ENCODE data around the gene KCNK7.

The KCNK7 gene

DNA sequence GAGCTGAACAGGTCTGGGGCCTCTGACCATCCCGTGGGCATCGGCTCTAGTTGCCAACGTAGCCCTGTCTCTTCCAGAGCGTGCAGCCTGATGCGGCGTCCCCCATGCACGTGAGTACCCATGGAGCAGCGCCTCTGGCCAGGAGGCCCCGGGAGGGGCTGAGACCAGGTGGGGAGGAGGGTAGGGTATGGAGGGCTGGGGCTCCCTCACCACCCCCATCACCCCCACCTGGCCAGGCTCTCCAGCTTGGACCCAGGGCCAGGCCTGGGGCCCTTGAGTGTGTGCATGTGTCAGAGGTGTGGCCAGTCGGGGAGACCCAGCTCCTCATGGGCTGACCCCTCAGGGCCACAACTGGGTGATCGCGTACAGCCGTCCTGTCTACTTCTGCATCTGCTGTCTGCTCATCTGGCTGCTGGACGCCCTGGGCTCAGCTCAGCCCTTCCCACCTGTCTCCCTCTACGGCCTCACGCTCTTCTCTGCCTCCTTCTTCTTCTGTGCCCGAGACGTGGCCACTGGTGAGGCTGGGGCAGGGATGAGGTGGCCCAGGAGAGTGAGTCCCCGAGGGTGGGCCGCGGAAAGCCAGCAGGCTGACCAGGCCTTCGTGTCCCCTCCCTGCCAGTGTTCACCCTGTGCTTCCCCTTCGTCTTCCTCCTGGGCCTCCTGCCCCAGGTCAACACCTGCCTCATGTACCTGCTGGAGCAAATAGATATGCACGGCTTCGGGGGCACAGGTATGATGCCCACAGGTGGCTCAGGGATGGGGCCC is 28.4 kb upstream of the KCNK7 start:
- H3K9me3 ChIP-seq: no peaks in the 10 kb centered on the region
- H3K4me3 ChIP-seq (ENCODE audit: low read depth in 1 of 2, low read length in 1 of 2): no peak overlapping the region
- no peak overlapping the region for H3K27ac ChIP-seq
- H3K27me3 ChIP-seq: no peaks in the 10 kb centered on the region
- H3K36me3 ChIP-seq: peaks cover 99% of the 10 kb centered on the region
- TF ChIP-seq, protein P1, sequence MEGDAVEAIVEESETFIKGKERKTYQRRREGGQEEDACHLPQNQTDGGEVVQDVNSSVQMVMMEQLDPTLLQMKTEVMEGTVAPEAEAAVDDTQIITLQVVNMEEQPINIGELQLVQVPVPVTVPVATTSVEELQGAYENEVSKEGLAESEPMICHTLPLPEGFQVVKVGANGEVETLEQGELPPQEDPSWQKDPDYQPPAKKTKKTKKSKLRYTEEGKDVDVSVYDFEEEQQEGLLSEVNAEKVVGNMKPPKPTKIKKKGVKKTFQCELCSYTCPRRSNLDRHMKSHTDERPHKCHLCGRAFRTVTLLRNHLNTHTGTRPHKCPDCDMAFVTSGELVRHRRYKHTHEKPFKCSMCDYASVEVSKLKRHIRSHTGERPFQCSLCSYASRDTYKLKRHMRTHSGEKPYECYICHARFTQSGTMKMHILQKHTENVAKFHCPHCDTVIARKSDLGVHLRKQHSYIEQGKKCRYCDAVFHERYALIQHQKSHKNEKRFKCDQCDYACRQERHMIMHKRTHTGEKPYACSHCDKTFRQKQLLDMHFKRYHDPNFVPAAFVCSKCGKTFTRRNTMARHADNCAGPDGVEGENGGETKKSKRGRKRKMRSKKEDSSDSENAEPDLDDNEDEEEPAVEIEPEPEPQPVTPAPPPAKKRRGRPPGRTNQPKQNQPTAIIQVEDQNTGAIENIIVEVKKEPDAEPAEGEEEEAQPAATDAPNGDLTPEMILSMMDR (IDR thresholded peaks at IDR 0.05): no peak
- H3K4me1 ChIP-seq (ENCODE audit: control insufficient read depth in 1 of 2, insufficient read depth in 1 of 2, low read depth in 1 of 2, low read length in 1 of 2): peaks cover 3 to 6% of the 10 kb centered on the region in 2 experiments

DNA sequence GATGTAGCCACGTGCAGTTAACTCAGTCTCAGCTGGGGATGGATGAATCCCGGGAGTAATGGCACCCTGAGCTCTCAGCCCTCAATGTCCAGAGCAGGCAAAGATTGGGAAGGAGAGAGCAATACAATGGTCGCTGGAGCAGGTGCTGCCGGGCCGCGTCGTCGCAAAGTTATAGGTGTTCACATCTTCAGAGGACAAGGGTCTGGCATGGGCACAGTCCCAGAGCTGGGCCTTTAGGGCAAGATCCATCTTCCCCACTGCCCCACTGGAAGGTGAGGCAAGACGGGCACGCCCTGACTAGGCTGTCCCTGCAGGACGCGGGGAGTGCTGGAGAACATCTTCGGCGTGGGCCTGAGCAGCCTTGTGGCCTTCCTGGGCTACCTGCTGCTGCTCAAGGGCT is 27.6 kb upstream of the KCNK7 start:
- Histone ChIP-seq H3K27me3 (no peaks in the 10 kb centered on the region), H3K27ac (no peak overlapping the region), H3K4me1 (ENCODE audit: control insufficient read depth in 1 of 2, insufficient read depth in 1 of 2, low read depth in 1 of 2, low read length in 1 of 2) (peaks cover 3 to 6% of the 10 kb centered on the region in 2 experiments)

DNA sequence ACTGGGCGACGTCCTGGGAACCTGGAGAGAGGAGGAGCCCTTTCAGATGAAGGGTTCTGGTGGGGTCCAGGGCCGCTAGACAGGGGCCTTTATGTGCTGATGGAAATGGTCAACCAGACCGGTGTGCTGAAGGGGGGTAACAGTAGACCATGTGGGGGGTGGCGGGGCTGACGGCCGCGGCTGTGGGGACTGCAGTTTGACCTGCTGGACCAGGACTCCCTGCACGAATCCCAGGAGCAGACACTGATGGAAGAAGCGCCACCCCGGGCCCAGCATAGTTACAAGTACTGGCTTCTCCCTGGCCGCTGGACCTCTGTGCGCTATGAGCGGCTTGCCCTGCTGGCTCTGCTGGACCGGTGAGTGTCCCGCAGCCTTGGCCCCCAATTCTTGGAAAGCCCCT is 26.4 kb upstream of the KCNK7 start:
- H3K27me3 ChIP-seq: no peaks in the 10 kb centered on the region
- peaks cover 99% of the 10 kb centered on the region for H3K36me3 ChIP-seq
- no peaks in the 10 kb centered on the region for H3K9me3 ChIP-seq
- H3K27ac ChIP-seq: no peak overlapping the region
- TF ChIP-seq, protein P1 (IDR thresholded peaks at IDR 0.05): no peak
- peaks cover 6 to 11% of the 10 kb centered on the region in 2 experiments for H3K4me1 ChIP-seq (ENCODE audit: control insufficient read depth in 1 of 2, insufficient read depth in 1 of 2, low read depth in 1 of 2, low read length in 1 of 2)
- no peak overlapping the region for H3K4me3 ChIP-seq (ENCODE audit: low read depth in 1 of 2, low read length in 1 of 2)

More for the DNA sequence above, 27.6 kb upstream of the KCNK7 start:
- TF ChIP-seq, protein P1 (IDR thresholded peaks at IDR 0.05): no peak
- no peak overlapping the region for H3K4me3 ChIP-seq (ENCODE audit: low read depth in 1 of 2, low read length in 1 of 2)
- peaks cover 99% of the 10 kb centered on the region for H3K36me3 ChIP-seq
- no peaks in the 10 kb centered on the region for H3K9me3 ChIP-seq

DNA sequence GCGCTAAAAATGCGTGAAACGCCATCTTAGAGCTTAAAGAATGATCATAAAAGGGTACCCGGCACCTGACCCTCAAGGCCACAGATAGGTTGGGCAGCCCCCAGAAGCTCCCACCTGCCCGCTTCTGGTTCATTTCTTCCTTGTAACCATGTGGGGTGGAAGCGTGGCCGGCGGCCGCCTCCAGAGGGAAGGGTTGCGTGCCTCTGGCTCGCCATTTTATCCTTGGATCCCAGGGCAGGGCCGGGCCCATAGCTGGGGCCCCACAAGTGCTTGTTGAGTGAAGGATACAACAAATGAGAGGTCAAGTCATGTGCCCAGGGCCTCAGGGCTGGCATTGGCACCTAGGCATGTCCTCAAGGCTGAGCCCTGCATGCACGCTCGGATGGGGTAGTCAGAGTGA is 25.9 kb upstream of the KCNK7 start:
- peaks cover 94% of the 10 kb centered on the region for H3K36me3 ChIP-seq
- no peaks in the 10 kb centered on the region for H3K27me3 ChIP-seq
- peaks cover 12 to 17% of the 10 kb centered on the region in 2 experiments for H3K4me1 ChIP-seq (ENCODE audit: control insufficient read depth in 1 of 2, insufficient read depth in 1 of 2, low read depth in 1 of 2, low read length in 1 of 2)
- no peak overlapping the region for H3K4me3 ChIP-seq (ENCODE audit: low read depth in 1 of 2, low read length in 1 of 2)
- no peaks in the 10 kb centered on the region for H3K9me3 ChIP-seq
- TF ChIP-seq, protein P1 (IDR thresholded peaks at IDR 0.05): no peak
- H3K27ac ChIP-seq: no peak overlapping the region

DNA sequence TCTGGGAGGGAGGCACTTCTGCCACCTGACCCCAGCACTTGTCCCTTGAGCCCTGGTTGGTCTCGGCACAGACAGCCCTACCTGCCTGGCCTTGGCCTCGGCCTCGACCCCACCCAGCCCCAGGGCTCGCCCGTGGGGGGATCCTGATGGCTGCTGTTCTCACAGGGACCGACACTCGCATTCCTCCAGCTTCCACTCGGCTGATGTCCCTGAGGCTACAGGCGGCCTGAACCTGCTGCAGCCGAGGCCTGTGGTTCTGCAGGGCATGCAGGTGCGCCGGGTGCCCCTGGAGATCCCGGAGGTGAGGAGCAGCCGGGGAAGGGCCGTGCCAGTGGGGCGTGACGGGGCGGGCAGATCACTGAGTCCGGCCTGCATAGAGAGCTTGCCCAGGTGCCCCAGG is 25.1 kb upstream of the KCNK7 start:
- Histone ChIP-seq H3K4me3 (ENCODE audit: low read depth in 1 of 2, low read length in 1 of 2) (no peak overlapping the region), H3K9me3 (no peaks in the 10 kb centered on the region), H3K36me3 (peaks cover 86% of the 10 kb centered on the region), H3K27ac (no peak overlapping the region), H3K27me3 (no peaks in the 10 kb centered on the region), H3K4me1 (ENCODE audit: control insufficient read depth in 1 of 2, insufficient read depth in 1 of 2, low read depth in 1 of 2, low read length in 1 of 2) (peaks cover 13 to 18% of the 10 kb centered on the region in 2 experiments)
- TF ChIP-seq, protein P1 (IDR thresholded peaks at IDR 0.05): no peak

Measured in neutrophil (primary cell).